HEK293T (cell line): ENCODE measurements around the gene C3orf52.

Experiments used
- CTBP1 ChIP-seq: fragments of 450-650 bp; IDR thresholded peaks from 2 replicates; pipeline ENCODE4 v1.6.1; 2016; ENCODE audit warnings: borderline replicate concordance
- ELF4 ChIP-seq: fragments of 450-650 bp; IDR thresholded peaks from 2 replicates; pipeline ENCODE4 v1.6.1; 2017; ENCODE audit warnings: antibody characterized with exemption
- FOXK2 ChIP-seq: fragments of 450-650 bp; IDR thresholded peaks from 2 replicates; pipeline ENCODE4 v1.6.1; 2016; ENCODE audit warnings: mild to moderate bottlenecking
- HDGF ChIP-seq: fragments of 450-650 bp; IDR thresholded peaks from 2 replicates; pipeline ENCODE4 v1.6.1; 2017; ENCODE audit warnings: antibody characterized with exemption, borderline replicate concordance
- SUZ12 ChIP-seq: fragments of 450-650 bp; IDR thresholded peaks from 2 replicates; pipeline ENCODE4 v1.6.1; 2016; ENCODE audit warnings: mild to moderate bottlenecking

GRCh38 chr3:112084980-112085705 is 1.0 kb upstream of the C3orf52 start:
- TF ChIP-seq HDGF (no peak), CTBP1 (no peak), SUZ12 (no peak), ELF4 (no peak), FOXK2 (no peak)
